Cardiac ventricle fibroblast (primary cell): ENCODE results near the gene MBD1. TPM values are rescaled to one million over a fixed set of nuclear protein-coding genes. Genes with fewer than 3 reads are reported as not detected.

Experiments used
- total RNA-seq: library from RNA; depleted of rRNA; stranded (reverse); fragments of >200 nt; gene quantifications from 2 replicates; pipeline ENCODE4 v1.2.3, GENCODE V29; 2015

MBD1 gene
- total RNA-seq: 37.6 and 45.1 TPM in 2 replicates

DNA sequence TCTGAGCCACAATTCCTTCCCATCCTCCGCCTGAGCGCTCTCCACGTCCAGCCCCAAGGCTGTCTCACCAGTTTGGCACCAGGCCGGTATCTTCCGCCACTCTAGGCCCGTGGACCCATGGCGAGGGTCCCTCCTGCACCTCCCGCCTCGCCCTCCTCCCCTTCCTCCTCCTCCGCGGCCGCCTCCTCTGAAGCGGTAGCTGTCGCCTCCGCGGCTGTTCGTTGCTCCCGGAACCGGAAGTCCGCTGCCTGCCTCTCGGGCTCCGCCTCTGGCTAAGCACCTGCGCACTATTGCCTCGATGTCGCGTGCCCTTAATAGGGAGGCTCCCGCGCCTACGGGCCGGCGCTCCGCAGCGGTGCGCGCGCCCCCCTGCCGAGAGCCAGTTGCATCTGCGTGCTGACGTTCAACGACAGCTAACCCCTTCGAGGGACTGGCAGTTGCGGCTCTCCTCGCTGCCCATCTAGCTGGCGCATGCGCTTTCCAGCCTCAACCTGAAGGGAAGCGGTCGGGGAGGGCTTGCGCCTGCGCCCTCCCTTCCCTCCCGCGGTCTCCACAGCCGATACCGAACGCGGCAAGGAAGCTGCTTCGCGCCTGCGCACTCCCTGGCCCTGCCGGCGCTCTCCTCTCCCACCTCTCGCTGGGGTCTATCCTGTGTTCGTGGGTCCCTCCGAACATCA is at the start of gene MBD1:
MBD1 (minus strand) TSS at position 229 of the 677 bp plus-strand sequence. CDS start 1,531 bp downstream, outside the sequence.

DNA sequence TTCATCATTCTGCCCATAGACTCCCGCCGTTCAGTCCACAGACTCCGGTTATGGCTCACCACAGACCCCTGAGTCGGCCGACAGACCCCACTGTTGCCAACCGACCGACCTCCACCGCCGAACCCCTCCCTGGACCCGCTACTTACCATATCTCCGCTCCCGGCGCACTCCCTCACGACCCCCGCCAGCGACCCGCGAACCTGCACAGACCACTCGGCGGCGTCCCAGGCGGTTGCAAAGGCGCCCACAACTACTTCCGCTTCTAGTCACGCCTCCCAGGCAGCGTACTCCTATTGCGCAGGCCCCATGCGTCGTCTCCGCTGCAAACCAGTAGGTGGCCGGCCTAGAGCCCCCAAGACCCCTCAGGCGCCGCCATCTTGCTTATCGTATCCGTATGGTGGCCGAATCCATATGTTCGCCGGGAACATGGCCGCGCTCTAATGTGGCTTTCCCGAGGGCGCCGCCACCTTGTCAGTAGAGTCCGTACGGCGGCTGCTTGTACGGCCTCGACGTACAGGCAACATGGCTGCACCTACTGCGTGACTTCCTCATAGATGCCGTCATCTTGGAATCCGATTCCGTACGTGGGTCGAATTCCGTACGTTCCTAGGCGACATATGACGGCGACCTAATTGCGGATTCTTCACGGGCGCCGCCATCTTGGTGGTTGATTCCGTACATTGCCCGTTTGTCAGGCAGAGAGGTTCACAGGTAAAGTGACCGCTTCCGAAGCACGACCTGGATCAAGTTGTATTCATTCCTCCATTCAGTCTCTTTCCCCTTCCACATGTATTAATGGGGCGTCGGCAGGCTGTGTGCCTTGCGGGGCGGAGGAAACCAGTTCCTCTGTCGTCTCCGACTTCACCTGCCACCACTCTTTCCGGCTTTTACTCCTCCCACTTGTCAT is 6.4 kb upstream of the MBD1 start, which contains the start of gene CXXC1:
CXXC1 (minus strand) TSS at position 252 of the 907 bp plus-strand sequence; CDS start at position 149, 103 bp downstream.

DNA sequence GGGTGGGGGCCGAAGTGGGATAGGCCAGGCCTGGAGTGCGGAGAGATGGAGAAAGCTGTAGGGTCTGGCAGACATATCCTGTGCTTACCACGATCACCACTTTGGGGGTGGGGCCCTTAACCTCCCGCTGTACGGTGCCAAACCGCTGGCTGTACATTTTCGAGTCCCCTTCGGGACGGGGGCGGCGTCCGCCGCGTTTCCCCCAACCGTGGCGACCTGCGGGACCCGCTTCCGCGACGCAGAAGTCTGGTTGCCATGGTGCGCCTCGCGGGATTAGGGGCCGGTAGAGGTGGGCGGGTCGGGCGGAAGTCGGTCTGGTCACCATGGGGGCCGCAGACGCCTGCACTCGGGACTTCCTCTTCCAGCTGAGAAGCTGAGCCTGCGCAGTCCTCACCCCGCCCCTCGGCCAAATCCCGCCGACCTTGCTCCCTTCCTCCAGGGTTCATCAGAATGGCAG is 15.0 kb downstream of the MBD1 start, which contains the start of gene CFAP53:
CFAP53 (minus strand) TSS at position 248 of the 457 bp plus-strand sequence; CDS start at position 157, 91 bp downstream.

Other genes with a start within 250 kb of the MBD1 start
- gene MYO5B, start 86.4 kb downstream of the MBD1 start, total RNA-seq: 0.25 TPM in 1 of 2 replicates, not detected in the other
- 0.62 and 0.78 TPM in 2 replicates for gene CFAP53, start 15.0 kb downstream of the MBD1 start, total RNA-seq
- gene CXXC1, start 6.2 kb upstream of the MBD1 start, total RNA-seq: 28.4 and 33.1 TPM in 2 replicates
- 0.62 and 3.4 TPM in 2 replicates for gene SKA1, start 93.5 kb upstream of the MBD1 start, total RNA-seq